Body of pancreas (tissue), 4 donors: ENCODE data around the gene ADGRG3. TPM values are rescaled to one million over a fixed set of nuclear protein-coding genes. Genes with fewer than 3 reads are reported as not detected.

Experiments used
- ATAC-seq: fragments of 150-250 bp; one replicate; pipeline ENCODE4 v1.9.1; 2016
- DNase-seq, 4 donors: peaks; one replicate each; pipeline ENCODE4 v3.0.0-alpha.2; 2019
- H3K27ac ChIP-seq, 4 donors: fragments of 200-600 bp; sonication (generic); 1 replicate in 3 of 4; 2 replicates in 1 of 4; pipeline versions ENCODE4 v1.5.1 to v1.6.1; 2016 to 2019; ENCODE audit warnings: mild to moderate bottlenecking in 1 of 4, mixed read lengths in 1 of 4, moderate library complexity in 1 of 4
- H3K27me3 ChIP-seq, 2 donors: fragments of 200-600 bp; sonication (generic); one replicate each; pipeline ENCODE4 v1.6.0; 2016; ENCODE audit warnings: mild to moderate bottlenecking in 1 of 2
- H3K36me3 ChIP-seq, 2 donors: fragments of 200-600 bp; sonication (generic); replicated peaks in 1 of 2; 2 replicates each; pipeline ENCODE4 v1.5.1; 2016; ENCODE audit warnings: low read depth in 2 of 2; ENCODE audit not compliant: insufficient read depth in 1 of 2
- H3K4me1 ChIP-seq: fragments of 200-600 bp; sonication (generic); one replicate; pipeline ENCODE4 v1.6.0; 2016
- H3K4me3 ChIP-seq, 2 donors: fragments of 200-600 bp; sonication (generic); 1 replicate in 1 of 2; 2 replicates in 1 of 2; pipeline ENCODE4 v1.5.1; 2016 to 2019
- H3K9me3 ChIP-seq, 3 donors: fragments of 200-600 bp; sonication (generic); 1 replicate in 2 of 3; 2 replicates in 1 of 3; pipeline ENCODE4 v1.5.1; 2016
- CTCF ChIP-seq, 7 experiments: fragments of 450-650 bp in 4 of 7; fragments of 200-600 bp in 3 of 7; sonication (generic) in 3 of 7; IDR thresholded peaks; one replicate each; pipeline ENCODE4 v1.5.1; 2016 to 2019; ENCODE audit warnings: antibody characterized with exemption in 7 of 7
- POLR2A ChIP-seq, 3 donors: fragments of 450-650 bp; IDR thresholded peaks; one replicate each; pipeline ENCODE4 v1.6.1; 2016; ENCODE audit warnings: antibody characterized with exemption in 3 of 3, mild to moderate bottlenecking in 2 of 3
- WGBS, 2 donors: methylation state at CpG; one replicate each; pipeline ENCODE4 v1.1.5; 2017; 5-methylcytosine and 5-hydroxymethylcytosine counted together
- intact Hi-C: fragments of 100-400 bp; cut with DNase I; formaldehyde crosslinking; loops from one replicate; pipeline ENCODE4 v1.15.1; 2023
- total RNA-seq, 2 donors: library from RNA; depleted of rRNA; stranded (reverse); fragments of >200 nt; gene quantifications; one replicate each; pipeline ENCODE4 v1.1.0, GENCODE V29; 2016

The ADGRG3 gene
- total RNA-seq, 2 donors from 2014 or later = 2.0 to 6.0 TPM

GRCh38 chr16:57704905-57705852 is 37.1 kb downstream of the ADGRG3 start:
- no peak for ATAC-seq
- Histone ChIP-seq H3K4me3 (no peak overlapping the region), H3K27ac (peak overlapping the region in 3 of 4 donors; percentile 45 to 62 (median 48)), H3K36me3 (no peaks in the 10 kb centered on the region), H3K9me3 (no peaks in the 10 kb centered on the region), H3K4me1 (peaks cover 37% of the 10 kb centered on the region), H3K27me3 (no peaks in the 10 kb centered on the region)
- TF ChIP-seq POLR2A (IDR thresholded peaks at IDR 0.05) (no peak), CTCF (IDR thresholded peaks at IDR 0.05) (no peak)
- 95 to 96% methylated on average over 4 of the region's 4 CpGs for WGBS, 2 donors
- intact Hi-C loops = no loop called here
- DNase-seq = no peak

DNA sequence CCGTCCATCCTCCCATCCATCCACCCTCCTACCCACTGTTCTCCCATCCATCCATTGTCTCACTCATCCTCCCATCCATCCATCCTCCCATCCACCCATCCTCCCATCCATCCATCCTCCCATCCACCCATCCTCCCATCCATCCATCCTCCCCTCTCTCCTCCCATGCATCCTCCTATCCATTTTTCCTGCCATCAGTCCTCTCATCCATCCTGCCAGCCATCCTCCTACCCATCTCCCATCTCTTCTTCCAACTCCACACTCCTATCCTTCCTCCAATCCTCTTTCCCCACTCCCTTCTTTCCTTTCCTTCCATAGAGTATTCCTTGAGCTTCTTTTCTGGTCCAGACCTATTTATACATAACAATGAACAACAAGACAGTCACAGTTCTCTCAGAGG is 38.6 kb downstream of the ADGRG3 start:
- H3K27me3 ChIP-seq = no peaks in the 10 kb centered on the region
- 27 to 38% methylated on average over 1 of the region's 1 CpG for WGBS, 2 donors
- ATAC-seq = no peak
- H3K9me3 ChIP-seq = no peaks in the 10 kb centered on the region
- intact Hi-C loops = no loop called here
- no peak for DNase-seq
- no peak overlapping the region for H3K27ac ChIP-seq
- H3K4me3 ChIP-seq = no peak overlapping the region
- peaks cover 25% of the 10 kb centered on the region for H3K4me1 ChIP-seq
- no peaks in the 10 kb centered on the region for H3K36me3 ChIP-seq
- TF ChIP-seq CTCF (IDR thresholded peaks at IDR 0.05) = no peak
- TF ChIP-seq POLR2A (IDR thresholded peaks at IDR 0.05) = no peak

DNA sequence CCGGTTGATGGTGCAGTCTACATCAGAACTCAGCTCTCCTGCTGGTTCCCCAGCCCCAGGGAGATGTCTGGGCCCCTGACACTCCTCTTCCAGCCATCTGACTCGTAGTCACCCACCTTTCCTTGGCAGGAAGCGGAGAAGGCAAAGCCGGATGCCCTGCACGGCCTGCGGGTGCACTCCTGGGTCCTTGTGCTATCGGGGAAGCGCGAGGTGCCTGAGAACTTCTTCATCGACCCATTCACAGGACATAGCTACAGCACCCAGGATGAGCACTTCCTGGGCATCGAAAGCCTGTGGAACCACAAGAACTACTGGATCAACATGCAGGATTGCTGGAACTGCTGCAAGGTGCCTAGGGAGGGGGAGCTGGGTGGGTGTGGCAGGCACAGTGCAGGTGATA is 39.2 kb downstream of the ADGRG3 start:
- DNase-seq (no peak), ATAC-seq (no peak)
- Histone ChIP-seq H3K4me1 (peaks cover 21% of the 10 kb centered on the region), H3K27me3 (no peaks in the 10 kb centered on the region), H3K4me3 (no peak overlapping the region), H3K9me3 (no peaks in the 10 kb centered on the region), H3K27ac (no peak overlapping the region), H3K36me3 (no peaks in the 10 kb centered on the region)
- WGBS, 2 donors = 84 to 100% methylated on average over 1 to 11 of the region's 11 CpGs
- TF ChIP-seq CTCF (IDR thresholded peaks at IDR 0.05) (no peak), POLR2A (IDR thresholded peaks at IDR 0.05) (no peak)
- intact Hi-C loops = no loop called here

DNA sequence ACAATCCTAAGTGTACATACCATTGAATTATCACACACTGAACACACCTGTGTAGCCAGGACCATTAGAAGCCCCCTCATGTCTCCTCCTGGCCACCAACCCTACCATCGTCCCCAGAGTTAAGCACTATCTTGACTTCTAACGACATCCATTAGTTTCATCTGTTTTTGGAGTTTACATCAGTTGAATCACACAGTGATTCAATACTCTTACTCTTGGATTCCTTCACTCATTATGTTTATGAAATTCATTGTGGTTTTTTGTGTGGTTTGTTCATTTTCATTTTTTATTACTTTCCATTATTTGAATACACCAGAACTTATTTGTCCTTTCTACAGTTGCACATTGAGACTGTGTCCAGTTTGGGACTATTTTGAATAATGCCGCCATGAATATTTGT is 40.1 kb downstream of the ADGRG3 start:
- WGBS, 2 donors = 87% methylated on average over 3 of the region's 3 CpGs
- Histone ChIP-seq H3K9me3 (no peaks in the 10 kb centered on the region), H3K27ac (no peak overlapping the region), H3K4me3 (no peak overlapping the region), H3K36me3 (no peaks in the 10 kb centered on the region), H3K27me3 (no peaks in the 10 kb centered on the region), H3K4me1 (peaks cover 20% of the 10 kb centered on the region)
- intact Hi-C loops = no loop called here
- no peak for TF ChIP-seq CTCF (IDR thresholded peaks at IDR 0.05)
- no peak for TF ChIP-seq POLR2A (IDR thresholded peaks at IDR 0.05)
- ATAC-seq = no peak
- DNase-seq = no peak

DNA sequence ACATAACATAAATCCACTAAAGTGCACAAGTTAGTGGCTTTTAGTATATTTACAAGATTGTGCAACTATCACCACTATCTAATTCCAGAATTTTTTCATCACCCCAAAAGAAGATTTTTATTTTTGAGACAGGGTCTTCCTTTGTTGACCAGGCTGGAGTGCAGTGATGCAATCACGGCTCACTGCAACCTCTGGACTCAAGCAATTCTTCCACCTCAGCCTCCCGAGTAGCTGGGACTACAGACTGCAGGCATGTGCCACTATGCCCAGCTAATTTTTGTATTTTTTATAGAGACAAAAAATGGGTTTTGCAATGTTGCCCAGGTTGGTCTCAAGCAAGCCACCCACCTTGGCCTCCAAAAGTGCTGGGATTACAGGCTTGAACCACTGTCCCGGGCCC is 41.6 kb downstream of the ADGRG3 start:
- intact Hi-C loops = no loop called here
- H3K27ac ChIP-seq = no peak overlapping the region
- no peaks in the 10 kb centered on the region for H3K36me3 ChIP-seq
- DNase-seq (no peak), ATAC-seq (no peak)
- no peaks in the 10 kb centered on the region for H3K9me3 ChIP-seq
- no peaks in the 10 kb centered on the region for H3K27me3 ChIP-seq
- 86 to 91% methylated on average over 3 of the region's 3 CpGs for WGBS, 2 donors
- no peak overlapping the region for H3K4me3 ChIP-seq
- TF ChIP-seq POLR2A (IDR thresholded peaks at IDR 0.05) (no peak), CTCF (IDR thresholded peaks at IDR 0.05) (no peak)
- peaks cover 5% of the 10 kb centered on the region for H3K4me1 ChIP-seq
